ENCODE results near the gene CLK3. TPM values are rescaled to one million over a fixed set of nuclear protein-coding genes. Genes with fewer than 3 reads are reported as not detected.
A peak's percentile ranks its signal among the peaks of the same experiment; 100 is the strongest.

The CLK3 gene
- polyA plus RNA-seq, 1 of the 3 experiments (the other 2 are of a cell fraction): 67.7 TPM

- H3K4me1 ChIP-seq (ENCODE audit: control insufficient read depth in 1 of 2, insufficient read depth in 2 of 2, low read depth in 1 of 2, low read length in 1 of 2): peaks cover 0 to 25% of the 10 kb centered on the region in 2 experiments; a peak in 3 of 4 replicates
- H3K27me3 ChIP-seq (ENCODE audit: insufficient read depth): no peaks in the 10 kb centered on the region
- WGBS (ENCODE audit: low lambda C conversion rate): 96% methylated on average over 3 of the region's 3 CpGs
- H3K9me2 ChIP-seq: no peaks in the 10 kb centered on the region
- H2AFZ ChIP-seq (ENCODE audit: low read depth): no peak overlapping the region
- peaks cover 9% of the 10 kb centered on the region; the same call in 1 of the 2 replicates for H3K79me2 ChIP-seq (ENCODE audit: insufficient read depth)
- peaks cover 34% of the 10 kb centered on the region for H4K20me1 ChIP-seq (ENCODE audit: insufficient read depth)
- ChIA-PET POLR2A (no interaction called here), CTCF (interaction anchor here (1.1 to 39.4 kb wide), 4 partner anchors 10 to 122 kb away, joined by 3 to 1109 read pairs (median 72); partner anchors contain the start of gene CSK)
- TF ChIP-seq YY1 (IDR thresholded peaks at IDR 0.05; ENCODE audit: low read depth) (no peak), CHD2 (IDR thresholded peaks at IDR 0.05; ENCODE audit: low read length, partially characterized antibody) (no peak), JUND (IDR thresholded peaks at IDR 0.05) (no peak), USF1 (IDR thresholded peaks at IDR 0.05; ENCODE audit: borderline replicate concordance, low read depth) (no peak), SIN3A (IDR thresholded peaks at IDR 0.05; ENCODE audit: borderline replicate concordance, low read depth, low read length) (no peak), GATA2 (CRISPR knock-in tag; IDR thresholded peaks at IDR 0.05) (no peak), TEAD4 (IDR thresholded peaks at IDR 0.05; ENCODE audit: borderline replicate concordance, insufficient read depth) (no peak), FOSL2 (IDR thresholded peaks at IDR 0.05; ENCODE audit: borderline replicate concordance, low read depth) (no peak)
- DNase-seq: no peak
- H3K36me3 ChIP-seq (replicated peaks in 1 of 2; ENCODE audit: control insufficient read depth in 1 of 2, insufficient read depth in 2 of 2, low read length in 1 of 2): peaks cover 10 to 16% of the 10 kb centered on the region in 2 experiments
- H3F3A ChIP-seq (replicated peaks; ENCODE audit: insufficient read depth): no peaks in the 10 kb centered on the region
- H3K27ac ChIP-seq (ENCODE audit: low read depth in 2 of 2, low read length in 1 of 2): no peak overlapping the region
- no peak overlapping the region for H3K9ac ChIP-seq
- H3K4me3 ChIP-seq (ENCODE audit: low read depth in 2 of 2, low read length in 1 of 2): no peak overlapping the region
- no peaks in the 10 kb centered on the region for H3K9me3 ChIP-seq
- H3K4me2 ChIP-seq: no peak overlapping the region
Observed at GRCh38 chr15:74651242-74651741, 35.7 kb downstream of the CLK3 start.

- Histone ChIP-seq H3K4me1 (ENCODE audit: control insufficient read depth in 1 of 2, insufficient read depth in 2 of 2, low read depth in 1 of 2, low read length in 1 of 2) (peaks cover 0 to 30% of the 10 kb centered on the region in 2 experiments; a peak in 3 of 4 replicates), H3K36me3 (replicated peaks in 1 of 2; ENCODE audit: control insufficient read depth in 1 of 2, insufficient read depth in 2 of 2, low read length in 1 of 2) (peaks cover 4 to 16% of the 10 kb centered on the region in 2 experiments), H3K4me3 (ENCODE audit: low read depth in 2 of 2, low read length in 1 of 2) (no peak overlapping the region), H3K9me3 (no peaks in the 10 kb centered on the region), H2AFZ (ENCODE audit: low read depth) (no peak overlapping the region), H3K27ac (ENCODE audit: low read depth in 2 of 2, low read length in 1 of 2) (peak overlapping the region; percentile 38 to 43; a peak in 2 of 4 replicates), H3K27me3 (ENCODE audit: insufficient read depth) (no peaks in the 10 kb centered on the region), H4K20me1 (ENCODE audit: insufficient read depth) (peaks cover 41% of the 10 kb centered on the region), H3K9ac (no peak overlapping the region), H3F3A (replicated peaks; ENCODE audit: insufficient read depth) (no peaks in the 10 kb centered on the region), H3K4me2 (peak overlapping the region; percentile 15; the same call in 1 of the 2 replicates), H3K9me2 (no peaks in the 10 kb centered on the region), H3K79me2 (ENCODE audit: insufficient read depth) (peaks cover 24% of the 10 kb centered on the region; the same call in 1 of the 2 replicates)
- ChIA-PET POLR2A (no interaction called here), CTCF (interaction anchor here (0.7 to 2.8 kb wide), 6 partner anchors 13 to 206 kb away, joined by 3 to 14 read pairs (median 8); no protein-coding TSS in a partner anchor)
- peak; percentile 52 for DNase-seq
- WGBS (ENCODE audit: low lambda C conversion rate): 65% methylated on average over 7 of the region's 7 CpGs
- TF ChIP-seq YY1 (IDR thresholded peaks at IDR 0.05; ENCODE audit: low read depth): no peak
- no peak for TF ChIP-seq TAF1 (IDR thresholded peaks at IDR 0.05; ENCODE audit: borderline replicate concordance, low read depth, low read length)
- TF ChIP-seq PBX3 (IDR thresholded peaks at IDR 0.05): peak; percentile 89
- no peak for TF ChIP-seq ZBTB33 (IDR thresholded peaks at IDR 0.05; ENCODE audit: borderline replicate concordance, low read depth)
- TF ChIP-seq RAD21 (IDR thresholded peaks at IDR 0.05; ENCODE audit: low read length): no peak
- no peak for TF ChIP-seq USF1 (IDR thresholded peaks at IDR 0.05; ENCODE audit: borderline replicate concordance, low read depth)
- no peak for TF ChIP-seq IRF3 (IDR thresholded peaks at IDR 0.05; ENCODE audit: low read depth, low read length)
- no peak for TF ChIP-seq GATA2 (CRISPR knock-in tag; IDR thresholded peaks at IDR 0.05)
- TF ChIP-seq JUND (IDR thresholded peaks at IDR 0.05): peak; percentile 10; the same call in 1 of the 2 replicates
- TF ChIP-seq SMC3 (IDR thresholded peaks at IDR 0.05; ENCODE audit: low read depth, low read length): no peak
- no peak for TF ChIP-seq MXI1 (IDR thresholded peaks at IDR 0.05; ENCODE audit: low read depth, low read length)
- no peak for TF ChIP-seq RXRA (IDR thresholded peaks at IDR 0.05; ENCODE audit: borderline replicate concordance, low read depth)
- peak; percentile 14; the same call in 1 of the 2 replicates for TF ChIP-seq SIN3A (IDR thresholded peaks at IDR 0.05; ENCODE audit: borderline replicate concordance, low read depth, low read length)
- TF ChIP-seq FOXM1 (IDR thresholded peaks at IDR 0.05; ENCODE audit: low read depth): no peak
- TF ChIP-seq RFX5 (IDR thresholded peaks at IDR 0.05; ENCODE audit: low read length): no peak
- TF ChIP-seq EP300 (IDR thresholded peaks at IDR 0.05; ENCODE audit: borderline replicate concordance in 1 of 2, low read depth in 1 of 2, low read length in 1 of 2): peak; percentile 37 to 44; a peak in 2 of 4 replicates
- no peak for TF ChIP-seq FOSL2 (IDR thresholded peaks at IDR 0.05; ENCODE audit: borderline replicate concordance, low read depth)
Observed at GRCh38 chr15:74653426-74654102, 37.9 kb downstream of the CLK3 start.

All from SK-N-SH (cell line).